HL-60 (cell line): Measurements from ENCODE around the gene MKRN1.
"Not testable (repeated sequence)": the region's sequence is repeated elsewhere in the genome, so short reads cannot be mapped to it uniquely, and the experiment has no call there.

Experiments
- DNase-seq, 2 experiments: peaks; one replicate each; pipeline ENCODE4 v3.0.0-alpha.2; 2010 to 2020; ENCODE audit warnings: low read depth in 1 of 2, low spot score in 1 of 2
- H3K27ac ChIP-seq: fragments of 250-450 bp; sonication (Bioruptor Pico); replicated peaks from 2 replicates; pipeline ENCODE4 v1.5.1; 2020; ENCODE audit warnings: mild to moderate bottlenecking, moderate library complexity
- H3K27me3 ChIP-seq: fragments of 250-450 bp; sonication (Bioruptor Pico); 2 replicates; pipeline ENCODE4 v1.5.1; 2021; ENCODE audit warnings: mild to moderate bottlenecking, moderate library complexity; ENCODE audit not compliant: insufficient read depth, poor library complexity, severe bottlenecking
- H3K4me3 ChIP-seq: replicated peaks from 2 replicates; pipeline ENCODE4 v1.5.1; 2011; ENCODE audit warnings: mild to moderate bottlenecking, control low read depth, low read length; ENCODE audit not compliant: insufficient read depth
- GABPA ChIP-seq: IDR thresholded peaks from 2 replicates; pipeline ENCODE4 v1.6.1; 2012; ENCODE audit warnings: low read depth
- POLR2AphosphoS5 ChIP-seq: IDR thresholded peaks from 2 replicates; pipeline ENCODE4 v1.6.1; 2012; ENCODE audit warnings: low read depth
- SPI1 ChIP-seq: IDR thresholded peaks from 2 replicates; pipeline ENCODE4 v1.6.1; 2012; ENCODE audit warnings: low read depth, mild to moderate bottlenecking, borderline replicate concordance
- TF ChIP-seq, protein P1 (sequence below): IDR thresholded peaks from 2 replicates; pipeline ENCODE4 v1.6.1; 2012; ENCODE audit warnings: low read depth; ENCODE audit not compliant: insufficient replicate concordance
- TF ChIP-seq, protein P2 (sequence below): IDR thresholded peaks from one replicate; pipeline ENCODE4 v1.5.1; 2011; ENCODE audit warnings: low read length, control low read depth, inconsistent platforms; ENCODE audit not compliant: insufficient read depth

Gene MKRN1

DNA sequence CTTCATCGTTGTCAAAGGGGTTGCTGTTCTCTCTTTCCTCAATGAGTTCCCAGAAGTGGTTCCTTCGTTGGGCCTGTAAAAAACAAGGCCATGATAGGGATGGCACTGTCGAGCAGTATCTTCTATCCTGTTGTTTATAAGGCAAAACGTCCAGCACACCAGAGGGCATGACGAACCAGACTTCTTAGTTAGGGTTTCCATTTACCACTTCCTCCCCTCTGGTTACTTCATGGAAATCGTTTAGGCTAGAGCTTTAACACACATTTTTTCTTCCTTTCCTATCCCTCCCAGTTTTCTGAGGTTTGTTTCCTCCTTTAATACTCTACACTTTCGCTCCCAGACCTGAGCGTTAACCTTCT, 24.7 kb downstream of the MKRN1 start:
- TF ChIP-seq, protein P1, sequence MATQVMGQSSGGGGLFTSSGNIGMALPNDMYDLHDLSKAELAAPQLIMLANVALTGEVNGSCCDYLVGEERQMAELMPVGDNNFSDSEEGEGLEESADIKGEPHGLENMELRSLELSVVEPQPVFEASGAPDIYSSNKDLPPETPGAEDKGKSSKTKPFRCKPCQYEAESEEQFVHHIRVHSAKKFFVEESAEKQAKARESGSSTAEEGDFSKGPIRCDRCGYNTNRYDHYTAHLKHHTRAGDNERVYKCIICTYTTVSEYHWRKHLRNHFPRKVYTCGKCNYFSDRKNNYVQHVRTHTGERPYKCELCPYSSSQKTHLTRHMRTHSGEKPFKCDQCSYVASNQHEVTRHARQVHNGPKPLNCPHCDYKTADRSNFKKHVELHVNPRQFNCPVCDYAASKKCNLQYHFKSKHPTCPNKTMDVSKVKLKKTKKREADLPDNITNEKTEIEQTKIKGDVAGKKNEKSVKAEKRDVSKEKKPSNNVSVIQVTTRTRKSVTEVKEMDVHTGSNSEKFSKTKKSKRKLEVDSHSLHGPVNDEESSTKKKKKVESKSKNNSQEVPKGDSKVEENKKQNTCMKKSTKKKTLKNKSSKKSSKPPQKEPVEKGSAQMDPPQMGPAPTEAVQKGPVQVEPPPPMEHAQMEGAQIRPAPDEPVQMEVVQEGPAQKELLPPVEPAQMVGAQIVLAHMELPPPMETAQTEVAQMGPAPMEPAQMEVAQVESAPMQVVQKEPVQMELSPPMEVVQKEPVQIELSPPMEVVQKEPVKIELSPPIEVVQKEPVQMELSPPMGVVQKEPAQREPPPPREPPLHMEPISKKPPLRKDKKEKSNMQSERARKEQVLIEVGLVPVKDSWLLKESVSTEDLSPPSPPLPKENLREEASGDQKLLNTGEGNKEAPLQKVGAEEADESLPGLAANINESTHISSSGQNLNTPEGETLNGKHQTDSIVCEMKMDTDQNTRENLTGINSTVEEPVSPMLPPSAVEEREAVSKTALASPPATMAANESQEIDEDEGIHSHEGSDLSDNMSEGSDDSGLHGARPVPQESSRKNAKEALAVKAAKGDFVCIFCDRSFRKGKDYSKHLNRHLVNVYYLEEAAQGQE = no peak
- no peak for TF ChIP-seq GABPA
- TF ChIP-seq POLR2AphosphoS5 = no peak
- TF ChIP-seq SPI1 = no peak
- TF ChIP-seq, protein P2, sequence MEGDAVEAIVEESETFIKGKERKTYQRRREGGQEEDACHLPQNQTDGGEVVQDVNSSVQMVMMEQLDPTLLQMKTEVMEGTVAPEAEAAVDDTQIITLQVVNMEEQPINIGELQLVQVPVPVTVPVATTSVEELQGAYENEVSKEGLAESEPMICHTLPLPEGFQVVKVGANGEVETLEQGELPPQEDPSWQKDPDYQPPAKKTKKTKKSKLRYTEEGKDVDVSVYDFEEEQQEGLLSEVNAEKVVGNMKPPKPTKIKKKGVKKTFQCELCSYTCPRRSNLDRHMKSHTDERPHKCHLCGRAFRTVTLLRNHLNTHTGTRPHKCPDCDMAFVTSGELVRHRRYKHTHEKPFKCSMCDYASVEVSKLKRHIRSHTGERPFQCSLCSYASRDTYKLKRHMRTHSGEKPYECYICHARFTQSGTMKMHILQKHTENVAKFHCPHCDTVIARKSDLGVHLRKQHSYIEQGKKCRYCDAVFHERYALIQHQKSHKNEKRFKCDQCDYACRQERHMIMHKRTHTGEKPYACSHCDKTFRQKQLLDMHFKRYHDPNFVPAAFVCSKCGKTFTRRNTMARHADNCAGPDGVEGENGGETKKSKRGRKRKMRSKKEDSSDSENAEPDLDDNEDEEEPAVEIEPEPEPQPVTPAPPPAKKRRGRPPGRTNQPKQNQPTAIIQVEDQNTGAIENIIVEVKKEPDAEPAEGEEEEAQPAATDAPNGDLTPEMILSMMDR = no peak
- Histone ChIP-seq H3K27ac (no peak overlapping the region), H3K4me3 (no peak overlapping the region), H3K27me3 (no peaks in the 10 kb centered on the region)
- DNase-seq = no peak

DNA sequence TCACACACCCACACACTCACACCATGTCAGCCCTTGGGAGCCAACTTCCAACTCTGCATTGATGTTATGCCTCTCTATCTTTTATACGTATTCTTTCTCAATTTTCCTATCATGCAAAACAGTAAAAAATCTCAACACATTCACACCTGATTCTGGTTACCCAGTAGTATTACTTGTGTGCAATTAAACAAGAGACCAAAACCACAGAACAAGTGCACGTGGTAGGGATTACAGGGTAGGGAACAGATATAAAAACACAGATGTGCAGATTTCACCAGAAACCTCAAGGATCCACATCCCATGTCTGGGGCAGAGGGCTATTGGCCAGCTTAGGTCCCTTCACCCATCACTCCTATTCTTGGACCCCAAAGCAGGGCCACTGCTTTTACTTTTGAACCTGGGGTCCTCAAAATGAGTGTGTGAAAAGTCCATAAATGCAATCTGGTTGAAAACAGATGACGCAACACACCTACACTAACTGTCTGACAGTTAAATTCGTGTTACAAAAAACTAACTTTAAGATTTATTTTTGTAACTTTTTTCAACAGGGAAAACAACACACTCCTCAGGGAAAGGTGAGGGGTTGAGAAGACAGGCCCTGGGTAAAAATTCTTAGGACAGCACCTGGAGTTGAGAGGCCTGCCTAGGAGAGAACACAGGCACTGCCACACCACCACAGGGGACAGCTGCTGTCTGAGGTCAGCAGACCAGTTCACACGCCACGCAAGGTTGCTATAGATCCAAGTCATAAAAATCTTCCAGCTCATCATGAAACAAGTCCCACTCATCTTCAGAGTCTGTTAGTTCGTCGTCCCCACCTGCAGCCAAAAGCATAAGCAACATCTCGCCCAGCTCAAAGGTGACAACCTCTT, 25.3 kb downstream of the MKRN1 start:
- not testable (repeated sequence) for H3K4me3 ChIP-seq, H3K27me3 ChIP-seq, H3K27ac ChIP-seq, DNase-seq

DNA sequence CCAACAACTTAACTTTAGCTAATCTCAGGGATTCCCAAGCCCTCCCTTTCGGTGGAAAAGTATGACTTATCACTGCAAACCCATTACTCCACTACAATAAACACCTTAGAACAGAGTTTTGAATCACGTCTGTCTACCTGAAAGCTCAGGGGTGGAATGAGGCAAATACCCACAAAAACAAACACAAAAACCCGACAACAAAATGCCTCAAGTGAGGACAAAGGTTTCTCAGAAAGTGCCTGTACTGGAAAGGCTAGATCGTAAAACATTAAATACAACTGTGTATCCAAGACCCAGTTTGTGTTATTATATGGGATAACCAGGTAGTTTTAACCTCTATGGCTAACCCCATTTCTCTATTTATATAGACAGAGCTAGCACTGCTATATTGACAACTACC, 26.0 kb downstream of the MKRN1 start:
- TF ChIP-seq, protein P1 = no peak
- Histone ChIP-seq H3K27me3 (no peaks in the 10 kb centered on the region), H3K4me3 (no peak overlapping the region), H3K27ac (no peak overlapping the region)
- no peak for DNase-seq

DNA sequence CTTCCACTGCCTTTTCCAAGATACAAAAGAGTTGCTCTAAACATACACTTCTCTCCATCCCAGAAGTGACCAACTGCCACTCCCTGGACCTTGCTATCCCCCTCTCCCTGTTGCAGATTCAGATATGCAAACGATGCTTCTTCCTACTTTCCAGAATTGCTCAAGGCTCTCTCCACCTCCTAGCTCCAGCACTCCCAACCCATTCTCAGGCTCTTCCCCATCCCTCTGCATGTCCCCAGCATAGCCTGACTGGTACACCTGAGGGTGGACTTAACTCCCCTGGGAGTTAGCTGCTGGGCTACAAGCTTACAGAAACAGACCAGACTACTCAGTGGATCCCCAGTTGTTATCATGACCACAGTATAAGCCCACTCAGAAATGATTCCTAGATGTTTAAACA, 27.6 kb downstream of the MKRN1 start:
- Histone ChIP-seq H3K4me3 (no peak overlapping the region), H3K27me3 (no peaks in the 10 kb centered on the region), H3K27ac (no peak overlapping the region)
- TF ChIP-seq, protein P2 = no peak
- TF ChIP-seq, protein P1 = no peak
- TF ChIP-seq GABPA (no peak), SPI1 (no peak), POLR2AphosphoS5 (no peak; the same call in 1 of the 2 replicates)
- no peak for DNase-seq
